Spleen (tissue), 7 donors: Measurements from ENCODE around the gene TCTN2.

ENCODE experiments used
- POLR2A ChIP-seq, 3 donors: fragments of 450-650 bp; IDR thresholded peaks; one replicate each; pipeline ENCODE4 v1.5.1; 2017; ENCODE audit warnings: antibody characterized with exemption in 3 of 3, mild to moderate bottlenecking in 1 of 3
- TF ChIP-seq, protein P1 (sequence below), 11 experiments: fragments of 200-600 bp in 7 of 11; fragments of 450-650 bp in 4 of 11; sonication (generic) in 4 of 11; IDR thresholded peaks in 8 of 11; conservative IDR thresholded peaks in 3 of 11; 1 replicate in 7 of 11; 2 replicates in 4 of 11; pipeline versions ENCODE4 v1.4.0 to v1.8.0; 2016 to 2021; ENCODE audit warnings: antibody characterized with exemption in 11 of 11, inconsistent platforms in 4 of 11, mild to moderate bottlenecking in 1 of 11
- donor health status: DM: no; HTN: no; CAD: no; lungs with moderate emphysema.
- donor health status: DM: no; HTN: no; CAD: no.
- donor health status: DM: no; HTN: no; CAD: no.

DNA sequence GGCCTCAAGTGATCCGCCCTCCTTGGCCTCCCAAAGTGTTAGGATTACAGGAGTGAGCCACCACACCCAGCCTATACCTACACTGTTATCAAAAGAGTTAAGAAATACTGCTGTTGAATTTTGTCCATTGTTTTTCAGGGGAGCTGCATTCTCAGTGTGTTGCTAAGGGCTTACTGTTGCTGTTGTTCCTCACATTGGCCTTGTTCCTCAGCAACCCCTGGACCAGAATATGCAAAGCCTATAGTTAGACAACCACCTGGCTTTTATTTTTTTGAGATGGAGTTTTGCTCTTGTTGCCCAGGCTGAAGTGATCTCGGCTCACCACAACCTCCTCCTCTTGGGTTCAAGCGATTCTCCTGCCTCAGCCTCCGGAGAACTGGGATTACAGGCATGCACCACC, 36.6 kb downstream of the TCTN2 start:
- TF ChIP-seq, protein P1, sequence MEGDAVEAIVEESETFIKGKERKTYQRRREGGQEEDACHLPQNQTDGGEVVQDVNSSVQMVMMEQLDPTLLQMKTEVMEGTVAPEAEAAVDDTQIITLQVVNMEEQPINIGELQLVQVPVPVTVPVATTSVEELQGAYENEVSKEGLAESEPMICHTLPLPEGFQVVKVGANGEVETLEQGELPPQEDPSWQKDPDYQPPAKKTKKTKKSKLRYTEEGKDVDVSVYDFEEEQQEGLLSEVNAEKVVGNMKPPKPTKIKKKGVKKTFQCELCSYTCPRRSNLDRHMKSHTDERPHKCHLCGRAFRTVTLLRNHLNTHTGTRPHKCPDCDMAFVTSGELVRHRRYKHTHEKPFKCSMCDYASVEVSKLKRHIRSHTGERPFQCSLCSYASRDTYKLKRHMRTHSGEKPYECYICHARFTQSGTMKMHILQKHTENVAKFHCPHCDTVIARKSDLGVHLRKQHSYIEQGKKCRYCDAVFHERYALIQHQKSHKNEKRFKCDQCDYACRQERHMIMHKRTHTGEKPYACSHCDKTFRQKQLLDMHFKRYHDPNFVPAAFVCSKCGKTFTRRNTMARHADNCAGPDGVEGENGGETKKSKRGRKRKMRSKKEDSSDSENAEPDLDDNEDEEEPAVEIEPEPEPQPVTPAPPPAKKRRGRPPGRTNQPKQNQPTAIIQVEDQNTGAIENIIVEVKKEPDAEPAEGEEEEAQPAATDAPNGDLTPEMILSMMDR (IDR thresholded peaks at IDR 0.05 in 8 of 11, conservative IDR thresholded peaks at IDR 0.05 in 3 of 11), result no peak
- no peak for TF ChIP-seq POLR2A (IDR thresholded peaks at IDR 0.05)
